ENCODE measurements around the gene LRRC3C.
"Not testable (repeated sequence)": the region's sequence is repeated elsewhere in the genome, so short reads cannot be mapped to it uniquely, and the experiment has no call there.

Gene LRRC3C, protein sequence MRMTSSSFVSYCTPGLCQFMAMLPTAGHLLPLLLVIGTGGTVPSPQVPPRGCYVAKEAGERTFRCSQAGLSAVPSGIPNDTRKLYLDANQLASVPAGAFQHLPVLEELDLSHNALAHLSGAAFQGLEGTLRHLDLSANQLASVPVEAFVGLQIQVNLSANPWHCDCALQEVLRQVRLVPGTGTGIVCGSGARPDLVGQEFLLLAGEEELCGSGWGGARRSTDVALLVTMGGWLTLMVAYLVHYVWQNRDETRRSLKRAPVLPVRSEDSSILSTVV

DNA sequence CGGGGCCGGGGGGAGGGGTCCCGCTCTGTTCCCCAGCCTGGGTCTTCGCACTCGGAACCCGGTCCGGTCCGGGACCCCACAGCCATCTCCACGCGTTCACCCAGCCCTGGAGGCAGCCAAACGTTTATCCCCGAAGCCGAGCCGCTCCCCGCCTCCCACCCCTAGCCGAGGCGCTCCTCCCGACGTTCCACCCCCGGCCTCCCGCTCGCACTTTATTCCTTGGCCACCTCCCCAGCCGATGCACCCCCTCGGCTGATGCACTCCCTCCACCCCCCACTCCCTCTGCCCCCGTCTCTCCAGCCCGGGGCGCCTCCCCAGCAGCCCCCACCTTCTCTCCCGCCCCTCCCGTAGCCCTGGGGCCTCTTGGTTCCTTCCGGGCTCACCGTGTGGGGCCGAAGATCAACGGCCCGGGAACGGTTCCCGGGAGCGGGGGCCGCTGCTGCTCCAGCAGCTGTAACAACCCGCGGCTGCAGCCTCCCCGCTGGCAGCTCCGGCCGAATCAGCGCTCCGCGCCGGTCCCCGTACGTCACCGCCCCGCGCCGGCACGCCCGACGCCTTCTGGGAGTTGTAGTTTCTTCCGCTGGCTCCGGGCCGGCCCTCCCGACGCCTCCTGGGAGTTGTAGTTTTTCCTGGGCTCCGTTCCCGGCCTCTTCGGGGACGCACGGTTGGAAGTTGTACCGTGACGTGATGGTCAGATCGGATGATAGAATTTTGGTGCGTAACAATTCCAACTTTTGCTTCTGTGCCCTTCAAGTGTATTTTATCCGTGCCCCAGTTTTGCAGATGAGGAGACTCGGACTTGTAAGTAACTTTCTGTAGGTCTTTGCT is at the start of gene LRRC3C, which contains the start of gene ORMDL3:
Gene LRRC3C, plus strand, starts transcription at position 632 of the 828 bp plus-strand sequence. CDS start 13,792 bp downstream, outside the sequence.
Gene ORMDL3, minus strand, starts transcription at position 501 of the 828 bp plus-strand sequence. CDS start 3,398 bp downstream, outside the sequence.
- DNase-seq (ENCODE audit: low spot score) = peak; percentile 90

DNA sequence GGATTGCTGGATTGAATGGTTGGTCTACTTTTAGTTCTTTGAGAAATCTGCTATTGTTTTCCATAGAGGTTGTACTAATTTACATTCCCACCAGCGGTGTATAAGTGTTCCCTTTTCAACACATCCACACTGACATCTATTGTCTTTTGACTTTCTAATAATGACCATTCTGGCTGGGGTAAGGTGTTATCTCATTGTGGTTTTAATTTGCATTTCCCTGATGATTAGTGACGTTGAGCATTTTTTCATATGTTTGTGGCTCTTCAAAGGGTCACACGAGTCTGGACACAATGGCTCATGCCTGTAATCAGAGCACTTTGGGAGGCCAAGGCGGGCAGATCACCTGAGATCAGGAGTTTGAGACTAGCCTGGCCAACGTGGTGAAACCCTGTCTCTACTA is 41.4 kb upstream of the LRRC3C start:
- not testable (repeated sequence) for DNase-seq (ENCODE audit: low spot score)

DNA sequence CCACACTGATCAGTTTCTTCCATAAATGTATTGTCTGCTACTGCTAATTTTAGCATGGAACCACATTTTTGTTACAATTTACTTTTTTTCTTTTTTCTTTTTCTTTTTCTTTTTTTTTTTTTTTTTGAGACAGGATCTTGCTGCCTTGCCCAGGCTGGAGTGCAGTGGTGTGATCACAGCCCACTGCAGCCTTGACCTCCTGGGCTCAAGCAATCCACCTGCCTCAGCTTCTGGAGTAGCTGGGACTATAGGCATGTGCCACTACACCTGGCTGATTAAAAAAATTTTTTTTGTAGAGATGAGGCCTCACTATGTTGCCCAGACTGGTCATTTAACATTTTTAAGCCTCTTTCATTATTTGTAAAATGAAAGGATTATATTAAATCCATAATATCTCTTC is 40.5 kb upstream of the LRRC3C start:
- no peak for DNase-seq (ENCODE audit: low spot score)

DNA sequence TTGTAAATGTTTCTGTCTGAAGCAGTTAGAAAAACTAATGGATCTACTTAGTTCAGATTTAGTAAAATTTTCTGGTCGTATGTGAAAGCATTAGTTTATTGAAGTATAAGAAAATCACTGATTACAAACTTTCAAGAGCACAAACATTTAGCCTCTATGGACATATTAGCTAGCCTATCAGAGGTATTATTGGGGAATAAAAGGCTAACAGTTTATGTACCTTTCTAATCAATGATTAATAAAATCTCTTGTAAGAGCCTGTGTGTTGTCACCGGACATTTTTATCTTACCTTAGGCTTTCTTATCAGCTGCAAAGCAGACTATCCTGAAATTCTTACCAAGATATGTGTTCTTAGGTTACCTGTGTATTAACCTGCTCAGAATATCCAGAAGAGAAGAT is 38.3 kb upstream of the LRRC3C start:
- no peak for DNase-seq (ENCODE audit: low spot score)

DNA sequence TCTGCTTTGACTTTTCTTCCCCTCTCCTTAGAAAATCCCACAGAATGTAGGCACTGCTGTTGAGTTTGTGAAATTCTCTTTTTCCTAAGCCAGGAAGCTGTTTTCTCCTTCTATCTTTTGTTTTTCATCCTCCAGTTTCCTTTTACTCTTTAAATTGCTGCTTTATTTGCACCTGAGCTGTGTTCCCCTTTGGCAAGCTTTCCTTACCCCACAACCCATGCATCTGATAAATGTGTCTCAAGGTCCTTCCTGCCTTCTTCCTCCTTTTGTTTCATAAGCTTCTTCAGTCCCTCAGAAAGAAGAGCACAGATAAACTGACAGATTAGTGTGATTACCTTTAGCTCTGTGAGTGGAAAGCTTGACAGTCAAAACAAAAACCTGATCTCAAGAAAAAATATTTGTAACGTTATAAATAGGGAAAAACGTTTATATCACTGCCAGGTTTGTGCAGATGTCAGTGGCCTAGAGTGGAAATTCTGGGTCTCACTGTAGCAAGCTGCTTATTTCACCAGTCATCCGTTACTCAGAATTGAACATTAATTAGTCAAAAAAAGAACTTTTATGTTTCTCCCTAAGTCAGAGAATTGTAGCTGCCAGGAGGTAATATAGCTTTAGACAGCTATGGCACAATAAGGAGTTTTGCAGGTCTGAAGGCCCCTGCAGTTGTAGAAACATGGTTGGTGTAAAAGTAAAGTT is 32.7 kb upstream of the LRRC3C start:
- no peak for DNase-seq (ENCODE audit: low spot score)

DNA sequence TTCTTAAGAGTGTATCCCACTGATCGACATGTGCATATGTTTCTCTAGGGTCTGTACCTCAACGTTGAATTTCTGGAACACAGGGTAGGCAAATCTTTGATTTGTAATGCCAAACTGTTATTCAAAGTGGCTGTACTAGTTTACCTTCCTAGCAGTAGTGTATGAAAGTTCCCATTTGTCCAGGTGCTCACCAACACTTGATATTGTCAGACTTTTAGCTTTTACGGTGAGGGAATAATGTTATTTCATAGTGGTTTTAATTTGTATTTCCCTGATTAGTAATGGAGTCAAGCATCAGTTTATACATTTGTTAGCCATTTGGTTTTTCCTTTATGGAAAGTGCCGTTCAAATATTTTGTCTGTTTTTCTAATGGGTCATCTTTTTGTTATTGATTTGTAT is 29.4 kb upstream of the LRRC3C start:
- DNase-seq (ENCODE audit: low spot score) = no peak

DNA sequence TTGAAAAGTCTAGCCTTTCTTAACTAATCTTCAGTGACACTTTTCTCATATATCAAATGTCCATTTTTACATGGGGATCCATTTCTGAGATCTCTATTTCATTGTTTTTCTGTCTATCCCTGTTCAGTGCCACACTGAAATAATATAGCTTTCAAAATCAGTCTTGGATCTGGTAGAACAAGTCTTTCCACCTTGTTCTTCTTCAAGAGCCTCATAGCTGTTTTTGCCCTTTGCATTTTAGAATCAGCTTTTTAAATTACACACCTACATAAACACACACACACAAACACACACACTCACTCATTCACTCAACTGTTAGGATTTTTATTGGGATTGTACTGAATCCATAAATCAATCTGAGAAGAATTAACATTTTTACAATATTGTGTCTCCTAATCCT is 28.3 kb upstream of the LRRC3C start:
- no peak for DNase-seq (ENCODE audit: low spot score)

DNA sequence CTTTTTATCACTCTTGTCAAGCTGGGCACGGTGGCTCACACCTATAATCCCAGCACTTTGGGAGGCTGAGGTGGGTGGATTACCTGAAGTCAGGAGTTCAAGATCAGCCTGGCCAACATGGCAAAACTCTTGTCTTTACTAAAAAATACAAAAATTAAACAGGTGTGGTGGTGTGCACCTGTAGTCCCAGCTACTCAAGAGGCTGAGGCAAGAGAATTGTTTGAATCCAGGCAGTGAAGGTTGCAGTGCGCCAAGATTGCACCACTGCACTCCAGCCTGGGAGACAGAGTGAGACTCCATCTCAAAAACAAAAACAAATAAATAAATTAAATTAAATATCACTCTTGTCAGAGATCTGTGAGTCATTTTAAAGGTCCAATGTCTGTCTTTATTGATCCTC is 25.5 kb upstream of the LRRC3C start:
- not testable (repeated sequence) for DNase-seq (ENCODE audit: low spot score)

DNA sequence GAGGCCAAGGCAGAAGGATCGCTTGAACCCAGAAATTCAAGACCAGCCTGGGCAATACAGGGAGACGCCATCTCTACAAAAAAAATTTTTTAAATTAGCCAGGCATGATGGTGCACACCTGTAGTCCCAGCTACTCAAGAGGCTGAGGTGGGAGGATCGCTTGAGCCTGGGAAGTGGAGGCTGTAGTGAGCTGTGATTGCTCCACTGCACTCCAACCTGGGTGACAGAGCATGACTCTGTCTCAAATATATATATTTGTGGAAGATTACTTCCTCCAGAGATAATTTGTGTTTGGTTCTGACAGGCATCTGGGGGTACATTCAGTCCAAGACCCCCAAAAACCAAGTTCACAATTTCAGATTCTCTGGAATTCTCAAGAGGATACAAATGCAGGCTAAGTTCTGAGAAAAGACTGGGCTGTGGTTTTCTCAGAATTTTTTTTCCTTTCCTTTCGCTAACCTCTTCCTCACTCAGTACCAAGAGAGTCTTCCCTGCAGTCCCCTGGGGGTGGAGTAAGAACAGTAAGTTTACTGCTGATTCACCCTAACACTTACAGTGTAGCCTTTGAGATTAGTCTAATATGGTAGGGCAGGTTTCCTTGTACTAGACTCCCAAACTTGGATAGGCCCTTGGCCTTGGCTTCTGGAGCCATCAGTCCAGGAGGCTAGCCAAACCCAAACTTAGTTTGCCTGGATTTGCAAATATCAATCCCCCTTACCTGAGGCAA is 24.2 kb upstream of the LRRC3C start:
- no peak for DNase-seq (ENCODE audit: low spot score)

DNA sequence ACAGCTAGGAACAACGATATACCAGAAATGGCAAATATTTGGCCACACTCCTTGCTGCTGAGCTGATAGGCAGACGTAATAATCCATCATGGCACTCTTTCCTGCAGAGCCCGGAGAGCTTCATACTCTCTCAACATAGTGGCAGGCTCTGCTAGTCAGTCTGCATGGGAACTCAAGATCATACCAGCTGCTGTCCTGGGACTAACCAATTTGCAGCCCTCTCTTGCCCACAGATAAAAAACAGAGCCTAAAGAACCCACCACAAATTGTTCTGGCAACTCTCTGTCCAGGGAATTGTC is 22.6 kb upstream of the LRRC3C start:
- no peak for DNase-seq (ENCODE audit: low spot score)

DNA sequence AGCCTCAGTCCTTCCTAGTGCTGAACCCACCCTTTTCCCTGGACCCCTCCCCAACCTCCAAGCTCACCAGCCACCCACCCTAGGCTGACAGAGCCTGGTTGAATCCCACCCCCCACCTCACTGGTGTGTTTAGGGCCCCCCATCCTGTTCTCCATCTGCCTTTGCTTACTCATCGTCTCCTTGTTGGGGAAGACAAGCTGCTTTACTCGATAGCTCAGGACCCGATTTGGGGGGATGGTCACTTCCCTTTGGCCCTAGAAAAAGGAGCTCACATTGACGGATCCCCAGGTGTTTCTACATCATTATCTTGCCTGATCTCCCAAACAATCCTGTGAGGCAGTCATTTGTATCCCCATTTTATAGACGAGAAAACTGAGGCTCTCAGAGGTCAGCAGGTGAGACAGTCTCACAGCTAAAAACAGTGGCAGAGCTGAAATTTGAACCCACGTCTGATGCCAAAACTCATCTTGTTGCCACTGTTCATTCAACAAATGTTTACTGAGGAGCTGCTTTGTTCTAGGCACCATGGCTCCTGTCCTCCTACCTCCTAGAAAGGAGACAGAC is 18.7 kb upstream of the LRRC3C start:
- no peak for DNase-seq (ENCODE audit: low spot score)

DNA sequence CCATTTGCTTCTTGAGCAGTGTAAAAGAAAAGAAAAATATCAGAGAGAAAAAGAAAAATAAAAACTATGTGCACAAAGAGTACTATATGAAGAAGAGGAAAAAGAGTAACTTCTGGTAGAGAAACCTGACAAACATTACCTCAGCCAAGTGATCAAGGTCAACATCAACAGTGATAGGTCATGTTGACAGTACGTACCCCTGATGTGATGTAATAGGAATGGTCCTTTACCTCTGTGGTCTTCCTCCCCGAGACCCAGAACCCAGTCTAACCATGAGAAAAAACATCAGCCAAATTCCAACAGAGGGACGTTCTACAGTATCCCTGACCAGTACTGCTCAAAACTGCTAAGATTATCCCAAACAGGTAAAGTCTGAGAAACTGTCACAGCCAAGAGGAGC is 13.5 kb upstream of the LRRC3C start:
- no peak for DNase-seq (ENCODE audit: low spot score)

DNA sequence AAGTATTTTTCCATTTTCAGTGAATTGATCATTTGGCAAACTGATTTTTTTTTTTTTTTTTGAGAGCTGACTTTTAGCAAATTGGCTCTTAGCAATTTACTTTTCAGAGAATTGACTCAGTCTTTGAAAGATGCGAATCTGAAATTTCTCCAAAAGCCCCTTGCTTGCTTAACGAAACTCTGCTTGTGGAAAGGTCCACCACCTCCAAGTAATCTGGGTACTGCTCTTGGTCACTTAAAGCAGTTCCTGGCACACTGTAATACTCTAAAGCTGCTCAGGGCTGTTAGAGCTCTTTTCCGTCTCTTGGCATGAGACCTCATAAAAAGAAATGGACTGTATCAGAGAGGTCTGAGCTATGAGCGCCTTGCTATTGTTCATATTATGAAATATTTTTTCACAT is 12.0 kb upstream of the LRRC3C start:
- no peak for DNase-seq (ENCODE audit: low spot score)

DNA sequence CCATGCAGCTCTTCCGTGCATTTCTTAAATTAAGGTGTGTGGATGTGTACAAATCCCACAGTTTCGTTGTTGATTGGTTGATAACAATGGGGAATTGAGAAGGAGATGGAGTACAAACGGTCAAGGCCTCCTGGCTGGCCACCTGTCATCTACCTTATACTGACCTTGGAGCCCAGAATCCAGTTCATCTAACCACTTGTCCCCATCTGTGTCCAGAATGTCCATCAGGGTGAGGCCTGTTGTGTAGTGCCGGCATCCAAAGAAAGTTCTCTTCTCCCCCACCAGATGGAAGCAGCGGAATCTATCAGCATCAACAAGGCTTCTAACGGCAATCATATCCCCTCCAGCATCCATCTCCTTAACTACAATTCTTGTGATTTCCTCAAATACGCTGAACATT is 10.6 kb upstream of the LRRC3C start:
- DNase-seq (ENCODE audit: low spot score) = peak; percentile 22

DNA sequence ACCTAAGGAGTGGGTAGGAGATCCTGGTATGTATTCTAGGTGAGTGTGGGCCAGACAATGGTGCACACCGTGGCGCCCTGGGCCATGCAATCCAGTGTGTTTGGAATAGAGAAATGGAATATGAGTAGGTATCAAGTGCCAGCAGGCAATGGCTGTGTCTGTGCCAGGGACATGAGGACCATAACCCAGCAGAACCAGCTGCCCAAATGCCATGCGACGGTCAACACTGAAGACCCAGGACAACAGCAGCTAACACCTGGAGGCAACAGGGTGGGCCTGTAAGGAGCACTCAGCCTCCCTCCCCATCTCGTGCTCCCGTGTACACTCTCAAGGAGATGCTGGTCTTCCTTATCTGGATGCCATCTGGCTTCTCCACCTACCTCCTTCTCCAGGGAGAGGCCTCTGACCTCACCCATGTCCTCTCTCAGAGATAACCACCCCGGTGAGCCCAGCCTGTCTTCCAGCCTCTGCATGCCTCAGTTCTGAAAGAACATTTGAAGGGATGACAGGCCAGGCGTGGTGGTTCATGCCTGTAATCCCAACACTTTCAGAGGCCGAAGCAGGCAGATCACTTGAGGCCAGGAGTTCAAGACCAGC is 8.3 kb upstream of the LRRC3C start:
- no peak for DNase-seq (ENCODE audit: low spot score)

DNA sequence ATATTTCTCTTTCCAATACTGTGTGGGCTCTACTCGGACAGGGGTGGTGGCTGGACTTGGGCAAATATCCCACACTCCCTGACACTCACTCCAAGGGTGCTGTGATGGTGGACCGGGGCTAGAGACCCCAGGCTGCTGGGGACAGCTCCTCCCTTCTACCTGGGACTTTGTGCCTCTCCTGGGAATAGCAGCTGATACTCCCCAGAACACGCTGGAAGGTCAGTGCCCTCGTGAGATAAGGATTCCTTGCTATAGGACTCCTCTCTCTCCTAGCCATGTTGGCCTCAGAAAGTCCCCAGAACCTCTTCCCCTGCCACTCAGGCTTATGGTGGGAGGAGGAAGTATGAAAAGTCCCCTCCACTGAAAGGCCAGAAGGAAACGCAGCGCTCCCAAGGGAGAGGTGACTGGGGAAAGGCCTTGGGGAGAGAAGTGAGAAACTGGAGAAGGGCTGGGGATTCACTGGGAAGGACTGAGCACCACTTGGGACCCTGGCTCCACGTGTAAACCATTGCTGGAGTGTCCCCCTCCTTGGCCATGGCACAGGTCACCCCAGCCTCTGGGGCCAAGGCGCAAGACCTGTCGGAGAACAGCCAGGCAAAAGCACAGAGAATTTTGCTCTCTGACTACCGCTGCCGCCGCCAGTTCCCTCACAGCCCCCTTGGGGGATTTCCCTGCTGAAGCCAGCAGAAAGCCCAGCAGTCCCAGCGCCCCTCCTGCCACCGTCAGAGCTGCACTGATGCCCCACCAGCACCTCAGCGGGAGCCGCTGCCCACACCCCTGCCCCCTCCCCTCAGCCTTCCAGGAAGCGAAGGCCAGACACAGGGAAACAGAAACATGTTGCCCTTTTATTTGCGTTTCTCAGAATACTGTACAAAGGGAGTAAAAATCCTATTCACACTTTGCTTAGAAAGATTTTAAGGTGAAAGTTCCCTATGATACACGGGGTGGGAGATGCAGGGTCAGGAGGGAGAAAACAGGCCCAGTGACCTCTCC is 7.0 kb upstream of the LRRC3C start:
- no peak for DNase-seq (ENCODE audit: low spot score)

DNA sequence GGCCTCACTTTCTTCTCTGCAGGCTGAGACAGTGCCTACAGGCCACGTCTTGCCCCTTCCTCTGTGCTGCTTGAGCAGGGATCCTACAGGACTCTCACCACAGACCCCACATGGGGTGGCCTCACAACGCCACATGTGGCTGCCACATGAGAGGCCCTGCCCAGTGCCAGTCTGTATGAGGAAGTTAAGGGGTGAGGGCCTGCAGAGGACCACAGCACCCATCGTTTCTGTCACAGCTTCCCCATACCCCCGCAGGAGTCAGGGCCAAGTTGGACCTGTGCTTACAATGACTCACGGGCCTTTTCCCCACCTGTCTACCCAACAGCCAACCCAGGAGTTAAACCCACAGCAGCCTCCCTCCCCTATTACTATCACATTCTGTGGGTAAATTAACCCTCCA is 6.2 kb upstream of the LRRC3C start:
- DNase-seq (ENCODE audit: low spot score) = no peak

DNA sequence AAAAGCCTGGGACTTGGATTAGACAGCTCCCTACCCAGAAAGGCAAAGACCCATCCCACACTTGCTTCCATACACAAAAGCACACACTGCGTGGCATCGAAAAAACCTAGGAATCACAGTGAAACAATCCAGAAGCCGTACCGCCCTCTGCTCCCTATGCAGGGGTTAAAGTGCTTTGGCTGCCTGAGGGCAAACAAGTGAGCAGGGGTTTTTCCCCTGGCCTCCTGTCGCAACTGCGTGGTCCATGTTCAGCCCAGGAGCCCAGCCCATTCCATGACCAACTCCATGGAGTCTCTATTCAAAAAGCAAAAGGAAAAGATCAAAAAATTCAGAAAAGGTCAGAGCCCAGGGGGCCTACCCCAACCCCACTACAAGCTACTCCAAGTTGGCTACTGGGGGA is 5.5 kb upstream of the LRRC3C start:
- no peak for DNase-seq (ENCODE audit: low spot score)

DNA sequence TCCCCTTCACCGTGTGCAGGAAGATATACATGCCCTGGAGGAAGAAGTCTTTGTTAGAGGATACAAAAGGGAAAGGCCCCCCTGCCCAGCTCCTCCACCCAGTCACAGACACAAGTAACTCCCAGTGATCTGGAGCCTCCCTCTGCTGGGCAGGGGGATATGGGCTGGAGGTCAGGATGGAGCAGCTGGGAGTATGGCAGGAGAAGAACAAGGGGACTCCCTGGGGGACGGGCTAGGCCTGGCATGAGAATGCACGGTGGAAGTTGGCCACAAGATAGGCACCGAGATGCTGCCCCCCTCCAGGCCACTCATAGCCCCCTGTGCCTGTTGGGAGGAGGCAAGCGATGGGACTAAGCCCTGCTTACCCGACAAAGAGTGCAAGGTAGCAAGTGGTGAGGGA is 4.3 kb upstream of the LRRC3C start:
- DNase-seq (ENCODE audit: low spot score) = no peak
